ENCODE measurements around the gene TET2. TPM values are rescaled to one million over a fixed set of nuclear protein-coding genes. Genes with fewer than 3 reads are reported as not detected.

Gene TET2
- polyA plus RNA-seq, 3 donors: 22.6 to 47.1 (median 42.5) TPM

DNA sequence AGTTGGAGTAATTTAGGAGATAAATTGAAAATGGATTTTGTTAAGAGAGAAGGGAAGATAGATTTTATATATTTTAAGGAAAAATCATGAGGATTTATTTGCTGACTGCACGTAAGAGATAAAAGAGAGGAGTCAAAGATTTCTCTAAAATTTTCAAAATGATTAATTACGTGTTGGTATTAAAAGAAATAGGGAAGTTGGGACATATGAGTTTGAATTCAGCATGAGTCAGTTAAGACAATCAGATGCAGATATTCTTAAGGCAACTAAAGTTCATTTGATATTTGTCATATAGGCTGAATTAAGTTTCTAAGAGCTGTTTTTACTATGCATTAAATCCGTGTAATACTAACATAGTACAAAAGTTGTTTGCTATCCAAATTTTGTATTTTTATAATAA lies 46.9 kb downstream of the TET2 start:
- Histone ChIP-seq H3K27me3 (ENCODE audit: control insufficient read depth in 2 of 2, insufficient read depth in 2 of 2, low read length in 2 of 2) (no peaks in the 10 kb centered on the region), H3K36me3 (replicated peaks in 1 of 2; ENCODE audit: control insufficient read depth in 1 of 2, insufficient read depth in 2 of 2, low read length in 2 of 2) (peaks cover 30 to 56% of the 10 kb centered on the region in 2 donors), H2AFZ (ENCODE audit: insufficient read depth, low read depth, low read length, poor library complexity, severe bottlenecking) (no peak overlapping the region), H3K4me3 (replicated peaks in 1 of 3; ENCODE audit: low read depth in 2 of 3, low read length in 3 of 3) (no peak overlapping the region), H3K27ac (ENCODE audit: low read depth in 1 of 2, low read length in 2 of 2) (peak overlapping the region in 1 of 2 donors; percentile 65), H3K9ac (ENCODE audit: insufficient read depth, low read length, poor library complexity, severe bottlenecking) (no peak overlapping the region), H3K4me1 (ENCODE audit: control insufficient read depth in 1 of 2, insufficient read depth in 2 of 2, low read length in 2 of 2) (peaks cover 55 to 68% of the 10 kb centered on the region in 2 donors), H3K4me2 (replicated peaks; ENCODE audit: extremely low read depth, low read length, poor library complexity, severe bottlenecking) (no peak overlapping the region), H3K79me2 (ENCODE audit: insufficient read depth, low read length) (peaks cover 92% of the 10 kb centered on the region), H3K9me3 (replicated peaks in 1 of 2; ENCODE audit: control insufficient read depth in 1 of 2, insufficient read depth in 1 of 2, low read length in 2 of 2) (no peaks in the 10 kb centered on the region), H4K20me1 (ENCODE audit: insufficient read depth, low read length) (peaks cover 97% of the 10 kb centered on the region)
- intact Hi-C loops (cut with micrococcal nuclease): loop anchor here (5.0 to 10.0 kb wide), 2 partner anchors 49 to 279 kb away; partner anchors contain the start of genes PPA2 (in 1 of the 2) and TET2 (in 1 of the 2)
- Mint-ChIP-seq H3K9me3 (peaks cover 0 to 2% (median 0%) of the 10 kb centered on the region in 7 donors), H3K27me3 (ENCODE audit: low read depth in 3 of 3) (no peaks in the 10 kb centered on the region), H3K27ac (peak overlapping the region; percentile 32 to 84 (median 68)), H3K4me1 (peaks cover 72% of the 10 kb centered on the region), H3K4me3 (no peak overlapping the region), H3K36me3 (peaks cover 35 to 51% of the 10 kb centered on the region in 2 donors)
- DNase-seq: peak; percentile 44 to 70 (median 63)
- TF ChIP-seq, protein P1, sequence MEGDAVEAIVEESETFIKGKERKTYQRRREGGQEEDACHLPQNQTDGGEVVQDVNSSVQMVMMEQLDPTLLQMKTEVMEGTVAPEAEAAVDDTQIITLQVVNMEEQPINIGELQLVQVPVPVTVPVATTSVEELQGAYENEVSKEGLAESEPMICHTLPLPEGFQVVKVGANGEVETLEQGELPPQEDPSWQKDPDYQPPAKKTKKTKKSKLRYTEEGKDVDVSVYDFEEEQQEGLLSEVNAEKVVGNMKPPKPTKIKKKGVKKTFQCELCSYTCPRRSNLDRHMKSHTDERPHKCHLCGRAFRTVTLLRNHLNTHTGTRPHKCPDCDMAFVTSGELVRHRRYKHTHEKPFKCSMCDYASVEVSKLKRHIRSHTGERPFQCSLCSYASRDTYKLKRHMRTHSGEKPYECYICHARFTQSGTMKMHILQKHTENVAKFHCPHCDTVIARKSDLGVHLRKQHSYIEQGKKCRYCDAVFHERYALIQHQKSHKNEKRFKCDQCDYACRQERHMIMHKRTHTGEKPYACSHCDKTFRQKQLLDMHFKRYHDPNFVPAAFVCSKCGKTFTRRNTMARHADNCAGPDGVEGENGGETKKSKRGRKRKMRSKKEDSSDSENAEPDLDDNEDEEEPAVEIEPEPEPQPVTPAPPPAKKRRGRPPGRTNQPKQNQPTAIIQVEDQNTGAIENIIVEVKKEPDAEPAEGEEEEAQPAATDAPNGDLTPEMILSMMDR (IDR thresholded peaks at IDR 0.05): no peak
- 14% methylated on average over 1 of the region's 3 CpGs for WGBS (ENCODE audit: insufficient coverage)

DNA sequence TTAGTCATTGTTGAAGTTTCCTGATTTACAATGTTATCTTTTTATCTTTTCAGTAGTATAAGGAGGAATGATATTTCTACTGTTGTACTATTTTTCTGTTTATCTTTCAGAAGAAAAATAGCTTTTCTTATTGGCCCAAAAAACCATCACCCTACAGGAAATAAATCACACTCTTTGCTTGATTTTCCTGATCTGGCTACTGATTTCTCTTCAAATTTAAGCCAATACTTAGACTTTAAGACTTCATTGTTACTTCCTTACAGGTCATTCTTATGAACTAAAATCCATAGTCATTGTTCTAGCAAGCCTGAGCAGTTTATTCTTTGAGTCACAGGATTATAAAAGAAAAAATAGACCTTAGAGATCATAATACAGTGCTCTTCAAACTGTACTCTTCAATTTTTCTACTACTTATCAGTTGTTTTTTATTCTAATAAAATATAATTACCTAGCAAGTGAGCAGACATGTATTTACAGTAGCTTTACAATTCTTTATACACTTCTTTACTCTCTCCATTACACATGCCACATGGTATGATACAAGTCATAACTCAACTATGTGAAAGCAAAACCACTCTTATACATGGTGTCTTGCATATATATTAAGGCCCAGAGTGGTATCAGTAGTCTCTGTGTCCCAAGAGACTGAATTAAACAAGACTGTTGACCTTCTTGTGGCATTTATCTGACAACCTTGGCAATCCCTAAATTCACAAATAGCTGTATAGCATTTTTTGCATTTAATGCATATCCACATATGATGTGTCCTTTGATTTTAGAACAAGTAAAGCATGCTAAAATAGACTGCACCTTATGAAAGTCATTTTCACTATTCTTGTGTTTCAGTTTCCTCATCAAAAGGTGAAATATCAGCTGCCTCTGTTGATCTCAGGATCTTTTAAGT lies 47.9 kb downstream of the TET2 start:
- Histone ChIP-seq H3K79me2 (ENCODE audit: insufficient read depth, low read length) (peaks cover 92% of the 10 kb centered on the region), H3K4me1 (ENCODE audit: control insufficient read depth in 1 of 2, insufficient read depth in 2 of 2, low read length in 2 of 2) (peaks cover 55 to 68% of the 10 kb centered on the region in 2 donors), H4K20me1 (ENCODE audit: insufficient read depth, low read length) (peaks cover 97% of the 10 kb centered on the region), H3K9me3 (replicated peaks in 1 of 2; ENCODE audit: control insufficient read depth in 1 of 2, insufficient read depth in 1 of 2, low read length in 2 of 2) (no peaks in the 10 kb centered on the region), H3K9ac (ENCODE audit: insufficient read depth, low read length, poor library complexity, severe bottlenecking) (no peak overlapping the region), H3K27me3 (ENCODE audit: control insufficient read depth in 2 of 2, insufficient read depth in 2 of 2, low read length in 2 of 2) (no peaks in the 10 kb centered on the region), H3K4me2 (replicated peaks; ENCODE audit: extremely low read depth, low read length, poor library complexity, severe bottlenecking) (no peak overlapping the region), H3K36me3 (replicated peaks in 1 of 2; ENCODE audit: control insufficient read depth in 1 of 2, insufficient read depth in 2 of 2, low read length in 2 of 2) (peaks cover 32 to 58% of the 10 kb centered on the region in 2 donors), H3K27ac (ENCODE audit: low read depth in 1 of 2, low read length in 2 of 2) (peak overlapping the region in 1 of 2 donors; percentile 38), H3K4me3 (replicated peaks in 1 of 3; ENCODE audit: low read depth in 2 of 3, low read length in 3 of 3) (no peak overlapping the region), H2AFZ (ENCODE audit: insufficient read depth, low read depth, low read length, poor library complexity, severe bottlenecking) (no peak overlapping the region)
- H3K27ac Mint-ChIP-seq: peak overlapping the region in 6 of 7 donors; percentile 2 to 62 (median 40)
- no peaks in the 10 kb centered on the region for H3K27me3 Mint-ChIP-seq (ENCODE audit: low read depth in 3 of 3)
- intact Hi-C loops (cut with micrococcal nuclease): loop anchor here (5.0 to 10.0 kb wide), 2 partner anchors 50 to 278 kb away; partner anchors contain the start of genes PPA2 (in 1 of the 2) and TET2 (in 1 of the 2)
- DNase-seq: no peak
- H3K4me1 Mint-ChIP-seq: peaks cover 68% of the 10 kb centered on the region
- H3K9me3 Mint-ChIP-seq: peaks cover 0 to 2% (median 0%) of the 10 kb centered on the region in 7 donors
- no peak overlapping the region for H3K4me3 Mint-ChIP-seq
- peaks cover 37 to 54% of the 10 kb centered on the region in 2 donors for H3K36me3 Mint-ChIP-seq
- TF ChIP-seq, protein P1 (IDR thresholded peaks at IDR 0.05): no peak

All from CD14-positive monocyte (primary cell).